ENCODE measurements around the gene P2RY6.

P2RY6 gene

GRCh38 chr11:73297702-73298101, 25.6 kb downstream of the P2RY6 start:
- WGBS (ENCODE audit: insufficient coverage, insufficient read length): no CpG with 5 or more reads among the region's 3 CpGs
- Histone ChIP-seq H3K9me3 (ENCODE audit: control insufficient read depth, insufficient read depth, low read length) (no peaks in the 10 kb centered on the region), H3K27ac (ENCODE audit: low read length) (no peak overlapping the region), H3K36me3 (ENCODE audit: control insufficient read depth, insufficient read depth, low read length) (no peaks in the 10 kb centered on the region; the same call in 1 of the 2 replicates), H3K4me1 (ENCODE audit: control insufficient read depth, insufficient read depth, low read length) (peaks cover 1% of the 10 kb centered on the region; the same call in 1 of the 2 replicates), H3K27me3 (ENCODE audit: control insufficient read depth, insufficient read depth, low read length) (no peaks in the 10 kb centered on the region), H3K4me3 (ENCODE audit: low read length) (no peak overlapping the region)
- no peak for DNase-seq (ENCODE audit: low read depth, low spot score)

DNA sequence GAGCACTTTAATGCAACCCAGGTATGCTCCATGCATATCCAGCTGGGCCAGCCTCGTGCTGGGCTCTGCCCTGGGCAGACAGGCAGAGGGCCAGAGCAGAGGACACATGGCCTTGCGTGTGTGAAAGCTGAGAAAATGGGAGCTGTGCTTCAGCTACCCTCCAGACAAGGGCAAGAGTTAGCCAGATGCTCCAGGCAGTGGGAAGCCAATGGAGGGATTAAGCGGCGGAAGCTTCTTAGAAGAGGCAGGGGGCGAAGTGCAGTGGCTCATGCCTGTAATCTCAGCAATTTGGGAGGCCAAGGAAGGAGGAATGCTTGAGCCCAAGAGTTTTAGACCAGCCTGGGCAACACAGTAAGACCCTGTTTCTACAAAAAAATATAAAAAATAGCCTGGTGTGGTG, 26.1 kb downstream of the P2RY6 start:
- Histone ChIP-seq H3K27ac (ENCODE audit: low read length) (no peak overlapping the region), H3K4me3 (ENCODE audit: low read length) (no peak overlapping the region), H3K4me1 (ENCODE audit: control insufficient read depth, insufficient read depth, low read length) (peaks cover 1% of the 10 kb centered on the region; the same call in 1 of the 2 replicates), H3K27me3 (ENCODE audit: control insufficient read depth, insufficient read depth, low read length) (no peaks in the 10 kb centered on the region), H3K36me3 (ENCODE audit: control insufficient read depth, insufficient read depth, low read length) (no peaks in the 10 kb centered on the region; the same call in 1 of the 2 replicates), H3K9me3 (ENCODE audit: control insufficient read depth, insufficient read depth, low read length) (no peaks in the 10 kb centered on the region)
- no CpG with 5 or more reads among the region's 5 CpGs for WGBS (ENCODE audit: insufficient coverage, insufficient read length)
- no peak for DNase-seq (ENCODE audit: low read depth, low spot score)

GRCh38 chr11:73299751-73300150, 27.6 kb downstream of the P2RY6 start:
- Histone ChIP-seq H3K27me3 (ENCODE audit: control insufficient read depth, insufficient read depth, low read length) (no peaks in the 10 kb centered on the region), H3K4me3 (ENCODE audit: low read length) (no peak overlapping the region), H3K9me3 (ENCODE audit: control insufficient read depth, insufficient read depth, low read length) (no peaks in the 10 kb centered on the region), H3K36me3 (ENCODE audit: control insufficient read depth, insufficient read depth, low read length) (no peaks in the 10 kb centered on the region; the same call in 1 of the 2 replicates), H3K27ac (ENCODE audit: low read length) (no peak overlapping the region), H3K4me1 (ENCODE audit: control insufficient read depth, insufficient read depth, low read length) (peaks cover 1% of the 10 kb centered on the region; the same call in 1 of the 2 replicates)
- no CpG with 5 or more reads among the region's 10 CpGs for WGBS (ENCODE audit: insufficient coverage, insufficient read length)
- DNase-seq (ENCODE audit: low read depth, low spot score): no peak

GRCh38 chr11:73306069-73306841, 34.1 kb downstream of the P2RY6 start:
- H3K36me3 ChIP-seq (ENCODE audit: control insufficient read depth, insufficient read depth, low read length): no peaks in the 10 kb centered on the region; the same call in 1 of the 2 replicates
- H3K4me1 ChIP-seq (ENCODE audit: control insufficient read depth, insufficient read depth, low read length): no peaks in the 10 kb centered on the region; the same call in none of the 2 replicates
- no peaks in the 10 kb centered on the region for H3K9me3 ChIP-seq (ENCODE audit: control insufficient read depth, insufficient read depth, low read length)
- no peak overlapping the region for H3K27ac ChIP-seq (ENCODE audit: low read length)
- no CpG with 5 or more reads among the region's 7 CpGs for WGBS (ENCODE audit: insufficient coverage, insufficient read length)
- no peaks in the 10 kb centered on the region; the same call in 1 of the 2 replicates for H3K27me3 ChIP-seq (ENCODE audit: control insufficient read depth, insufficient read depth, low read length)
- no peak overlapping the region for H3K4me3 ChIP-seq (ENCODE audit: low read length)
- DNase-seq (ENCODE audit: low read depth, low spot score): no peak

DNA sequence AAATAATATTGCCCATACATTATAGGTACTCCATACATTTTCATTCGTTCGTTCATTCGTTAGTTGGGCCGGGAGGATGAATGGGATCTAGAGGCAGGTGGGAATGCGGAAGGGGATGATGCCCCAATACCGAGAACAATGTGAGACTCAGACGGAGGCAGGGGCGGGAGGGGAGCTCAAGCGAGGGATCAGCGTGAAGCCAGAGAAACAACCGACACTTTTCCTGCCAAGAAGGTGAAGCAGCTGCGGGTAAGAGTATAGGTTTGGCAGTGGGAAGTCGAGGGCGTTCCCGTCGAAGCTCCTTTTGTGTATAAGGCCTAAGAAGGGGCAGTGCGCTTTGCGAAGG, 34.8 kb downstream of the P2RY6 start:
- H3K27me3 ChIP-seq (ENCODE audit: control insufficient read depth, insufficient read depth, low read length): no peaks in the 10 kb centered on the region; the same call in 1 of the 2 replicates
- WGBS (ENCODE audit: insufficient coverage, insufficient read length): no CpG with 5 or more reads among the region's 18 CpGs

GRCh38 chr11:73307323-73308002, 35.3 kb downstream of the P2RY6 start:
- no peaks in the 10 kb centered on the region for H3K9me3 ChIP-seq (ENCODE audit: control insufficient read depth, insufficient read depth, low read length)
- H3K27me3 ChIP-seq (ENCODE audit: control insufficient read depth, insufficient read depth, low read length): no peaks in the 10 kb centered on the region; the same call in 1 of the 2 replicates
- no CpG with 5 or more reads among the region's 56 CpGs for WGBS (ENCODE audit: insufficient coverage, insufficient read length)
- peak overlapping the region; percentile 78 for H3K4me3 ChIP-seq (ENCODE audit: low read length)
- no peak overlapping the region for H3K27ac ChIP-seq (ENCODE audit: low read length)
- H3K4me1 ChIP-seq (ENCODE audit: control insufficient read depth, insufficient read depth, low read length): no peaks in the 10 kb centered on the region; the same call in none of the 2 replicates
- no peaks in the 10 kb centered on the region; the same call in 1 of the 2 replicates for H3K36me3 ChIP-seq (ENCODE audit: control insufficient read depth, insufficient read depth, low read length)
- DNase-seq (ENCODE audit: low read depth, low spot score): peak; percentile 93

More for the DNA sequence above, 34.8 kb downstream of the P2RY6 start:
- no peak for DNase-seq (ENCODE audit: low read depth, low spot score)
- H3K9me3 ChIP-seq (ENCODE audit: control insufficient read depth, insufficient read depth, low read length): no peaks in the 10 kb centered on the region
- no peak overlapping the region for H3K27ac ChIP-seq (ENCODE audit: low read length)
- H3K4me1 ChIP-seq (ENCODE audit: control insufficient read depth, insufficient read depth, low read length): no peaks in the 10 kb centered on the region; the same call in none of the 2 replicates
- H3K4me3 ChIP-seq (ENCODE audit: low read length): peak overlapping the region; percentile 27; the same call in 1 of the 2 replicates
- H3K36me3 ChIP-seq (ENCODE audit: control insufficient read depth, insufficient read depth, low read length): no peaks in the 10 kb centered on the region; the same call in 1 of the 2 replicates

- H3K27me3 ChIP-seq (ENCODE audit: control insufficient read depth, insufficient read depth, low read length): no peaks in the 10 kb centered on the region; the same call in 1 of the 2 replicates
- H3K27ac ChIP-seq (ENCODE audit: low read length): no peak within 1 kb of the TSS
- no CpG with 5 or more reads among the region's 105 CpGs for WGBS (ENCODE audit: insufficient coverage, insufficient read length)
- H3K9me3 ChIP-seq (ENCODE audit: control insufficient read depth, insufficient read depth, low read length): no peaks in the 10 kb centered on the region
- no peak for DNase-seq (ENCODE audit: low read depth, low spot score)
- H3K4me1 ChIP-seq (ENCODE audit: control insufficient read depth, insufficient read depth, low read length): no peaks in the 10 kb centered on the region; the same call in none of the 2 replicates
- peak within 1 kb of the TSS; percentile 78 for H3K4me3 ChIP-seq (ENCODE audit: low read length)
- H3K36me3 ChIP-seq (ENCODE audit: control insufficient read depth, insufficient read depth, low read length): no peaks in the 10 kb centered on the region; the same call in 1 of the 2 replicates
Observed at GRCh38 chr11:73308003-73308960, 36.1 kb downstream of the P2RY6 start, which contains the start of gene ARHGEF17. TSS of gene ARHGEF17 (plus strand) at chr11:73308276. CDS start at chr11:73308639, 363 bp downstream.

DNA sequence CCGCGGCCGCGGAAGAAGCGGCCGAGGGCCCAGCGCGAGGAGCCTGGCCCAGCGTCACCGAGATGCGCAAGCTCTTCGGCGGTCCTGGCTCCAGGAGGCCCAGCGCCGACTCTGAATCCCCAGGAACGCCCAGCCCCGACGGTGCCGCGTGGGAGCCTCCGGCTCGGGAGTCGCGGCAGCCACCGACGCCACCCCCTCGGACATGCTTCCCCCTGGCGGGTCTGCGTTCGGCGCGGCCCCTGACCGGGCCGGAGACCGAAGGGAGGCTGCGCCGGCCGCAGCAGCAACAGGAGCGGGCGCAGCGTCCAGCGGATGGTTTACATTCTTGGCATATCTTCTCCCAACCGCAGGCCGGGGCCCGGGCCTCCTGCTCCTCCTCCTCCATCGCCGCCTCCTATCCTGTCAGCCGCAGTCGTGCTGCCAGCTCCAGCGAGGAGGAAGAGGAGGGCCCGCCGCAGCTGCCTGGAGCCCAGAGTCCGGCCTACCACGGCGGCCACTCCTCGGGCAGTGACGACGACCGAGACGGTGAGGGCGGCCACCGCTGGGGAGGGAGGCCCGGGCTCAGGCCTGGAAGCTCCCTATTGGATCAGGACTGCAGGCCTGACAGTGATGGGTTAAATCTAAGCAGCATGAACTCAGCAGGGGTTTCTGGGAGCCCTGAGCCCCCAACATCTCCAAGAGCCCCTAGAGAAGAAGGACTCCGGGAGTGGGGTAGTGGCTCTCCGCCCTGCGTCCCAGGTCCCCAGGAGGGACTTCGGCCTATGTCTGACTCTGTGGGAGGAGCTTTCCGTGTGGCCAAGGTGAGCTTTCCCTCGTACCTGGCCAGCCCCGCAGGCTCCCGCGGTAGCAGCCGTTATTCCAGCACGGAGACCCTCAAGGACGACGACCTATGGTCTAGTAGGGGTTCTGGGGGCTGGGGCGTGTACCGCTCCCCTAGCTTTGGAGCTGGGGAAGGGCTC, 37.1 kb downstream of the P2RY6 start:
- Histone ChIP-seq H3K27me3 (ENCODE audit: control insufficient read depth, insufficient read depth, low read length) (no peaks in the 10 kb centered on the region; the same call in 1 of the 2 replicates), H3K4me1 (ENCODE audit: control insufficient read depth, insufficient read depth, low read length) (no peaks in the 10 kb centered on the region; the same call in none of the 2 replicates), H3K27ac (ENCODE audit: low read length) (no peak overlapping the region), H3K9me3 (ENCODE audit: control insufficient read depth, insufficient read depth, low read length) (no peaks in the 10 kb centered on the region), H3K36me3 (ENCODE audit: control insufficient read depth, insufficient read depth, low read length) (no peaks in the 10 kb centered on the region; the same call in 1 of the 2 replicates), H3K4me3 (ENCODE audit: low read length) (peak overlapping the region; percentile 78; the same call in 1 of the 2 replicates)
- DNase-seq (ENCODE audit: low read depth, low spot score): no peak
- WGBS (ENCODE audit: insufficient coverage, insufficient read length): no CpG with 5 or more reads among the region's 78 CpGs

GRCh38 chr11:73310076-73310475, 37.9 kb downstream of the P2RY6 start:
- DNase-seq (ENCODE audit: low read depth, low spot score): no peak
- H3K4me3 ChIP-seq (ENCODE audit: low read length): no peak overlapping the region
- no peaks in the 10 kb centered on the region; the same call in none of the 2 replicates for H3K4me1 ChIP-seq (ENCODE audit: control insufficient read depth, insufficient read depth, low read length)
- no peaks in the 10 kb centered on the region; the same call in 1 of the 2 replicates for H3K27me3 ChIP-seq (ENCODE audit: control insufficient read depth, insufficient read depth, low read length)
- H3K9me3 ChIP-seq (ENCODE audit: control insufficient read depth, insufficient read depth, low read length): no peaks in the 10 kb centered on the region
- H3K36me3 ChIP-seq (ENCODE audit: control insufficient read depth, insufficient read depth, low read length): no peaks in the 10 kb centered on the region; the same call in 1 of the 2 replicates
- H3K27ac ChIP-seq (ENCODE audit: low read length): no peak overlapping the region
- WGBS (ENCODE audit: insufficient coverage, insufficient read length): no CpG with 5 or more reads among the region's 16 CpGs

All from iPS DF 6.9 (cell line).